Measurements from ENCODE around the gene DNAJC24.

DNA sequence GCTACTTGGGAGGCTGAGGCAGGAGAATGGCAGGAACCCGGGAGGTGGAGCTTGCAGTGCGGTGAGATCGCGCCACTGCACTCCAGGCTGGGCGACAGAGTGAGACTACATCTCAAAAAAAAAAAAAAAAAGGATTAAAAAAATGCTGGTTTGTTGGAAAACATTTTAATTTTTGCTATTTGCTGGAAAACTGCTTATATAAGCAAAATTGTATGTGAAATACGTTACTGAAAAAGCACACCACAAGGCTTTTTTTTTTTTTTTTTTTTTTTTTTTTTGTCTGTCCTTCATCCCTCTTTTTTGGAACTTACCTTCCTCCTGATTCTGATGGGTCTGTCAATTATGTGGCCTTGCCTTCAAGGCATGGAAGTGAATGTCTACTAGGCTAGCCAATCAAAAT is 41.0 kb upstream of the DNAJC24 start:
- TF ChIP-seq, protein P1, sequence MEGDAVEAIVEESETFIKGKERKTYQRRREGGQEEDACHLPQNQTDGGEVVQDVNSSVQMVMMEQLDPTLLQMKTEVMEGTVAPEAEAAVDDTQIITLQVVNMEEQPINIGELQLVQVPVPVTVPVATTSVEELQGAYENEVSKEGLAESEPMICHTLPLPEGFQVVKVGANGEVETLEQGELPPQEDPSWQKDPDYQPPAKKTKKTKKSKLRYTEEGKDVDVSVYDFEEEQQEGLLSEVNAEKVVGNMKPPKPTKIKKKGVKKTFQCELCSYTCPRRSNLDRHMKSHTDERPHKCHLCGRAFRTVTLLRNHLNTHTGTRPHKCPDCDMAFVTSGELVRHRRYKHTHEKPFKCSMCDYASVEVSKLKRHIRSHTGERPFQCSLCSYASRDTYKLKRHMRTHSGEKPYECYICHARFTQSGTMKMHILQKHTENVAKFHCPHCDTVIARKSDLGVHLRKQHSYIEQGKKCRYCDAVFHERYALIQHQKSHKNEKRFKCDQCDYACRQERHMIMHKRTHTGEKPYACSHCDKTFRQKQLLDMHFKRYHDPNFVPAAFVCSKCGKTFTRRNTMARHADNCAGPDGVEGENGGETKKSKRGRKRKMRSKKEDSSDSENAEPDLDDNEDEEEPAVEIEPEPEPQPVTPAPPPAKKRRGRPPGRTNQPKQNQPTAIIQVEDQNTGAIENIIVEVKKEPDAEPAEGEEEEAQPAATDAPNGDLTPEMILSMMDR (IDR thresholded peaks at IDR 0.05; ENCODE audit: poor library complexity, severe bottlenecking) = no peak
- TF ChIP-seq TAF1 (IDR thresholded peaks at IDR 0.05; ENCODE audit: low read depth) = no peak
- no peak for TF ChIP-seq EP300 (conservative IDR thresholded peaks at IDR 0.05; ENCODE audit: poor library complexity, severe bottlenecking)
- TF ChIP-seq EZH2 (IDR thresholded peaks at IDR 0.05; ENCODE audit: borderline replicate concordance, insufficient read depth, low read length, poor library complexity, severe bottlenecking) = no peak
- TF ChIP-seq RAD21 (conservative IDR thresholded peaks at IDR 0.05) = no peak
- no peak for TF ChIP-seq POLR2AphosphoS5 (IDR thresholded peaks at IDR 0.05)
- TF ChIP-seq, protein P2, sequence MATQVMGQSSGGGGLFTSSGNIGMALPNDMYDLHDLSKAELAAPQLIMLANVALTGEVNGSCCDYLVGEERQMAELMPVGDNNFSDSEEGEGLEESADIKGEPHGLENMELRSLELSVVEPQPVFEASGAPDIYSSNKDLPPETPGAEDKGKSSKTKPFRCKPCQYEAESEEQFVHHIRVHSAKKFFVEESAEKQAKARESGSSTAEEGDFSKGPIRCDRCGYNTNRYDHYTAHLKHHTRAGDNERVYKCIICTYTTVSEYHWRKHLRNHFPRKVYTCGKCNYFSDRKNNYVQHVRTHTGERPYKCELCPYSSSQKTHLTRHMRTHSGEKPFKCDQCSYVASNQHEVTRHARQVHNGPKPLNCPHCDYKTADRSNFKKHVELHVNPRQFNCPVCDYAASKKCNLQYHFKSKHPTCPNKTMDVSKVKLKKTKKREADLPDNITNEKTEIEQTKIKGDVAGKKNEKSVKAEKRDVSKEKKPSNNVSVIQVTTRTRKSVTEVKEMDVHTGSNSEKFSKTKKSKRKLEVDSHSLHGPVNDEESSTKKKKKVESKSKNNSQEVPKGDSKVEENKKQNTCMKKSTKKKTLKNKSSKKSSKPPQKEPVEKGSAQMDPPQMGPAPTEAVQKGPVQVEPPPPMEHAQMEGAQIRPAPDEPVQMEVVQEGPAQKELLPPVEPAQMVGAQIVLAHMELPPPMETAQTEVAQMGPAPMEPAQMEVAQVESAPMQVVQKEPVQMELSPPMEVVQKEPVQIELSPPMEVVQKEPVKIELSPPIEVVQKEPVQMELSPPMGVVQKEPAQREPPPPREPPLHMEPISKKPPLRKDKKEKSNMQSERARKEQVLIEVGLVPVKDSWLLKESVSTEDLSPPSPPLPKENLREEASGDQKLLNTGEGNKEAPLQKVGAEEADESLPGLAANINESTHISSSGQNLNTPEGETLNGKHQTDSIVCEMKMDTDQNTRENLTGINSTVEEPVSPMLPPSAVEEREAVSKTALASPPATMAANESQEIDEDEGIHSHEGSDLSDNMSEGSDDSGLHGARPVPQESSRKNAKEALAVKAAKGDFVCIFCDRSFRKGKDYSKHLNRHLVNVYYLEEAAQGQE (IDR thresholded peaks at IDR 0.05; ENCODE audit: borderline replicate concordance) = no peak
- TF ChIP-seq SMC3 (conservative IDR thresholded peaks at IDR 0.05; ENCODE audit: poor library complexity) = no peak
